ENCODE data around the gene DPYSL4.

DNA sequence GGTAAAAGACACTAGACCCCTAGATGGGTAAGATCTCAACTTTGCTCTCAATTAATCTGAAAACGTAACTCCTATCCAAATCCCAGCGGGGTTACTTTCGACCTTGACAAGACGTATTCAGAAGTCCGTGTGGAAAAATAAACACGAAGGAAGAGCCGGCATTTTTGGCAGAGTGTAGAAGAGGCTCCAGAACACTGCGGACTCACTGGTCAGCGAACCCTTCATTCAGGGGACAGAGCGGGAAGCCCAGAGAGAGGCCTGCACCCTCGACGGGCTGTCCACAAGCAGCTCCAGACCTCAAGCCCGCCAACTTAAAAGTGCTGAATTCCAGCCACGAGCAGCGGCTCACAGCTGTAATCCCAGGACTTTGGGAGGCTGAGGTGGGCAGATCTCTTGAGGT, 54.7 kb downstream of the DPYSL4 start:
- TF ChIP-seq, protein P1, sequence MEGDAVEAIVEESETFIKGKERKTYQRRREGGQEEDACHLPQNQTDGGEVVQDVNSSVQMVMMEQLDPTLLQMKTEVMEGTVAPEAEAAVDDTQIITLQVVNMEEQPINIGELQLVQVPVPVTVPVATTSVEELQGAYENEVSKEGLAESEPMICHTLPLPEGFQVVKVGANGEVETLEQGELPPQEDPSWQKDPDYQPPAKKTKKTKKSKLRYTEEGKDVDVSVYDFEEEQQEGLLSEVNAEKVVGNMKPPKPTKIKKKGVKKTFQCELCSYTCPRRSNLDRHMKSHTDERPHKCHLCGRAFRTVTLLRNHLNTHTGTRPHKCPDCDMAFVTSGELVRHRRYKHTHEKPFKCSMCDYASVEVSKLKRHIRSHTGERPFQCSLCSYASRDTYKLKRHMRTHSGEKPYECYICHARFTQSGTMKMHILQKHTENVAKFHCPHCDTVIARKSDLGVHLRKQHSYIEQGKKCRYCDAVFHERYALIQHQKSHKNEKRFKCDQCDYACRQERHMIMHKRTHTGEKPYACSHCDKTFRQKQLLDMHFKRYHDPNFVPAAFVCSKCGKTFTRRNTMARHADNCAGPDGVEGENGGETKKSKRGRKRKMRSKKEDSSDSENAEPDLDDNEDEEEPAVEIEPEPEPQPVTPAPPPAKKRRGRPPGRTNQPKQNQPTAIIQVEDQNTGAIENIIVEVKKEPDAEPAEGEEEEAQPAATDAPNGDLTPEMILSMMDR (IDR thresholded peaks at IDR 0.05): no peak
- TF ChIP-seq POLR2AphosphoS5 (IDR thresholded peaks at IDR 0.05; ENCODE audit: low read depth, low read length) (no peak), TCF7L2 (IDR thresholded peaks at IDR 0.05; ENCODE audit: low read depth, low read length) (no peak)
- TF ChIP-seq, protein P2, sequence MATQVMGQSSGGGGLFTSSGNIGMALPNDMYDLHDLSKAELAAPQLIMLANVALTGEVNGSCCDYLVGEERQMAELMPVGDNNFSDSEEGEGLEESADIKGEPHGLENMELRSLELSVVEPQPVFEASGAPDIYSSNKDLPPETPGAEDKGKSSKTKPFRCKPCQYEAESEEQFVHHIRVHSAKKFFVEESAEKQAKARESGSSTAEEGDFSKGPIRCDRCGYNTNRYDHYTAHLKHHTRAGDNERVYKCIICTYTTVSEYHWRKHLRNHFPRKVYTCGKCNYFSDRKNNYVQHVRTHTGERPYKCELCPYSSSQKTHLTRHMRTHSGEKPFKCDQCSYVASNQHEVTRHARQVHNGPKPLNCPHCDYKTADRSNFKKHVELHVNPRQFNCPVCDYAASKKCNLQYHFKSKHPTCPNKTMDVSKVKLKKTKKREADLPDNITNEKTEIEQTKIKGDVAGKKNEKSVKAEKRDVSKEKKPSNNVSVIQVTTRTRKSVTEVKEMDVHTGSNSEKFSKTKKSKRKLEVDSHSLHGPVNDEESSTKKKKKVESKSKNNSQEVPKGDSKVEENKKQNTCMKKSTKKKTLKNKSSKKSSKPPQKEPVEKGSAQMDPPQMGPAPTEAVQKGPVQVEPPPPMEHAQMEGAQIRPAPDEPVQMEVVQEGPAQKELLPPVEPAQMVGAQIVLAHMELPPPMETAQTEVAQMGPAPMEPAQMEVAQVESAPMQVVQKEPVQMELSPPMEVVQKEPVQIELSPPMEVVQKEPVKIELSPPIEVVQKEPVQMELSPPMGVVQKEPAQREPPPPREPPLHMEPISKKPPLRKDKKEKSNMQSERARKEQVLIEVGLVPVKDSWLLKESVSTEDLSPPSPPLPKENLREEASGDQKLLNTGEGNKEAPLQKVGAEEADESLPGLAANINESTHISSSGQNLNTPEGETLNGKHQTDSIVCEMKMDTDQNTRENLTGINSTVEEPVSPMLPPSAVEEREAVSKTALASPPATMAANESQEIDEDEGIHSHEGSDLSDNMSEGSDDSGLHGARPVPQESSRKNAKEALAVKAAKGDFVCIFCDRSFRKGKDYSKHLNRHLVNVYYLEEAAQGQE (IDR thresholded peaks at IDR 0.05; ENCODE audit: insufficient read depth in 1 of 2, low read depth in 2 of 2, low read length in 1 of 2): no peak

Data from Panc1 (cell line).